ENCODE data around the gene RAB18.
A peak's percentile ranks its signal among the peaks of the same experiment; 100 is the strongest.
"Not testable (repeated sequence)": the region's sequence is repeated elsewhere in the genome, so short reads cannot be mapped to it uniquely, and the experiment has no call there.

RAB18 gene

GRCh38 chr10:27500886-27501285 lies 3.2 kb upstream of the RAB18 start:
- H3K4me3 ChIP-seq (ENCODE audit: low read depth, low read length): no peak overlapping the region
- DNase-seq (ENCODE audit: low read depth): no peak

- DNase-seq (ENCODE audit: low read depth): no peak
These were observed 552 bp upstream of the RAB18 start for GRCh38 chr10:27503498-27504006.

GRCh38 chr10:27504808-27505460 lies 830 bp downstream of the RAB18 start:
- H3K4me3 ChIP-seq (ENCODE audit: low read depth, low read length): peak overlapping the region; percentile 81
- peak; percentile 2 for DNase-seq (ENCODE audit: low read depth)

More at GRCh38 chr10:27503498-27504006, 552 bp upstream of the RAB18 start:
- peak overlapping the region; percentile 81 for H3K4me3 ChIP-seq (ENCODE audit: low read depth, low read length)

GRCh38 chr10:27505537-27505936 lies 1.4 kb downstream of the RAB18 start:
- not testable (repeated sequence) for DNase-seq (ENCODE audit: low read depth)
- H3K4me3 ChIP-seq (ENCODE audit: low read depth, low read length): peak overlapping the region; percentile 81

GRCh38 chr10:27506280-27506679 lies 2.2 kb downstream of the RAB18 start:
- H3K4me3 ChIP-seq (ENCODE audit: low read depth, low read length): no peak overlapping the region
- peak; percentile 4 for DNase-seq (ENCODE audit: low read depth)

- no peak overlapping the region for H3K4me3 ChIP-seq (ENCODE audit: low read depth, low read length)
- no peak for DNase-seq (ENCODE audit: low read depth)
These were observed 8.4 kb downstream of the RAB18 start for GRCh38 chr10:27512548-27512947.

- peak; percentile 30 for DNase-seq (ENCODE audit: low read depth)
- no peak overlapping the region for H3K4me3 ChIP-seq (ENCODE audit: low read depth, low read length)
These were observed 9.5 kb downstream of the RAB18 start for GRCh38 chr10:27513451-27514191.

- H3K4me3 ChIP-seq (ENCODE audit: low read depth, low read length): no peak overlapping the region
- DNase-seq (ENCODE audit: low read depth): no peak
These were observed 10.1 kb downstream of the RAB18 start for GRCh38 chr10:27514243-27514642.

GRCh38 chr10:27518261-27518660 lies 14.2 kb downstream of the RAB18 start:
- no peak for DNase-seq (ENCODE audit: low read depth)
- H3K4me3 ChIP-seq (ENCODE audit: low read depth, low read length): no peak overlapping the region

GRCh38 chr10:27525819-27526218 lies 21.7 kb downstream of the RAB18 start:
- H3K4me3 ChIP-seq (ENCODE audit: low read depth, low read length): no peak overlapping the region
- DNase-seq (ENCODE audit: low read depth): peak; percentile 14

- H3K4me3 ChIP-seq (ENCODE audit: low read depth, low read length): no peak overlapping the region
- no peak for DNase-seq (ENCODE audit: low read depth)
These were observed 22.1 kb downstream of the RAB18 start for GRCh38 chr10:27526242-27526641.

- no peak for DNase-seq (ENCODE audit: low read depth)
- H3K4me3 ChIP-seq (ENCODE audit: low read depth, low read length): no peak overlapping the region
These were observed 23.7 kb downstream of the RAB18 start for GRCh38 chr10:27527666-27528295.

- peak; percentile 14 for DNase-seq (ENCODE audit: low read depth)
- H3K4me3 ChIP-seq (ENCODE audit: low read depth, low read length): no peak overlapping the region
These were observed 25.1 kb downstream of the RAB18 start for GRCh38 chr10:27529010-27529783.

GRCh38 chr10:27530477-27530876 lies 26.4 kb downstream of the RAB18 start:
- no peak overlapping the region for H3K4me3 ChIP-seq (ENCODE audit: low read depth, low read length)
- DNase-seq (ENCODE audit: low read depth): no peak

GRCh38 chr10:27531336-27531847 lies 27.3 kb downstream of the RAB18 start:
- no peak for DNase-seq (ENCODE audit: low read depth)
- H3K4me3 ChIP-seq (ENCODE audit: low read depth, low read length): no peak overlapping the region

GRCh38 chr10:27534161-27534700 lies 30.1 kb downstream of the RAB18 start:
- DNase-seq (ENCODE audit: low read depth): no peak
- H3K4me3 ChIP-seq (ENCODE audit: low read depth, low read length): no peak overlapping the region

GRCh38 chr10:27535317-27535716 lies 31.2 kb downstream of the RAB18 start:
- DNase-seq (ENCODE audit: low read depth): no peak
- no peak overlapping the region for H3K4me3 ChIP-seq (ENCODE audit: low read depth, low read length)

- H3K4me3 ChIP-seq (ENCODE audit: low read depth, low read length): no peak overlapping the region
- no peak for DNase-seq (ENCODE audit: low read depth)
These were observed 32.3 kb downstream of the RAB18 start for GRCh38 chr10:27536437-27536836.

GRCh38 chr10:27537166-27537565 lies 33.1 kb downstream of the RAB18 start:
- no peak for DNase-seq (ENCODE audit: low read depth)
- H3K4me3 ChIP-seq (ENCODE audit: low read depth, low read length): no peak overlapping the region

All from skeletal muscle cell (primary cell).